Measurements from ENCODE around the gene SLC2A4RG.
"Not testable (repeated sequence)": the region's sequence is repeated elsewhere in the genome, so short reads cannot be mapped to it uniquely, and the experiment has no call there.

Gene SLC2A4RG

DNA sequence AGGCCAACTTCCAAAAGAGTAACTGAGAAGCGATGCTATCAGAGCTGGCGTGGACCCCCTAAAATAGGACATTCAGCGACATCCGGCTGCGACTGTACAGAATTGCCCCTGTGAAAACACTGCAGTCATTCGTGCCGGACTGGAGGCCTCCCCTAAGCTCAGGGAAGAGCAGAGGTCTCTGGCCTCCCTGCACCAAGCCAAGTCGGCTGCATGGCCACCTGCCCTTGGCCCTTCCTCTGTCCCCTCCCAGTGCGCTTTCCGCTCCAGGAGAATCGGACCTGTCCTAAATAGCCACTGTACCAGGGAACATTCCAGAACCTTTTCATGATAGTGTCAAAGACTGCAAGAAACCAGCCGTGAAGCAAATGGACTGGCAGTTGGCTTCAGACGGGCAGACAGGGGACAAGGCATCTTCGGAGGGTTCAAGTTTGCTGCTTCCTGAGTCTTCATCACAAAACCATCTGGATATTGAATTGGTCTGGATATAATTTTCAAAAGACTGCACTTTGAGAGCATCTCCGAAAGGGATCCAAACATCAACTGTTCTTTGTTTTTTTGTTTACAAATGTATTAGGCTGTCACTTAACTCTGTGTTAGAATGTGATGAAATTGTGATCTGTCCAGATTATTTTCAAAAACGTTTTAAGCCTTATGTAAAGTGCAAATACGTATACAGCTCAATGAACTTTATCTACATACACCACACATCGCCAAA lies 16.5 kb downstream of the SLC2A4RG start:
- no peak for DNase-seq (ENCODE audit: low read depth)

DNA sequence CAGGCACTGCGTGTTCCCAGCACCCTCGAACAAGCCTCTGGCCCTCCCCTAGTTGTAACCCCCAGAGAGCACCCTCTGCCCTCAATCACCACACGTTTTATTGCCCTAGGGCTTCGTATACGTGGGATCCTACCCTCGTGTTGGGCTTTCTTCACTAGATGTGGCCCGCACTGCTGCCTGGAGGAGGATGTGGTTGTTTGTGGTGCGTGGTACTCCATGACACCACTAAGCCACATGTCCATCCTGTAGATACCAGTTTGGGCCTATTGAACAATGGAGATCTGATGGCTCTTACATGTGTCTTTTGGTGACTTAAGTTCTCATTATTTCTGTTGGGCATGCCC lies 17.0 kb downstream of the SLC2A4RG start:
- DNase-seq (ENCODE audit: low read depth) = no peak

DNA sequence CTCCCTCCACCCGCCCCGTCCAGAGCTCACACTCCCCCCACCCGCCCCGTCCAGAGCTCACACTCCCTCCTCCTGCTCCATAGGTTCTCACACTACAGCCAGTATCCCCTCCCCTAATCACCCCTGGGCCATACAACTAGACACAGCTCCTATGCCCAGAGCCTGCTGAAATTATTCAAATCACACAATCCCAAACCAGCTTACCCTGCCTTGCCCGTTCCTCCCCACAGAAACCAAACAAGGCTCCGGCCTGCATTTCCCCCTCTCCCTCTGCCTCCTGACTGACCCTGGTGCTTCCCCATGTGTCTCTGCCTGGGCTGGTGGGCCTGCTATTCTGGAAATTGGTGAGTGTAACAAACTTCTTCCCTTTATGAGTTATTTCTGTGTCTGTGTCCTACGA lies 18.6 kb downstream of the SLC2A4RG start:
- DNase-seq (ENCODE audit: low read depth) = no peak

GRCh38 chr20:63759377-63759901 lies 19.9 kb downstream of the SLC2A4RG start:
- DNase-seq (ENCODE audit: low read depth) = no peak

DNA sequence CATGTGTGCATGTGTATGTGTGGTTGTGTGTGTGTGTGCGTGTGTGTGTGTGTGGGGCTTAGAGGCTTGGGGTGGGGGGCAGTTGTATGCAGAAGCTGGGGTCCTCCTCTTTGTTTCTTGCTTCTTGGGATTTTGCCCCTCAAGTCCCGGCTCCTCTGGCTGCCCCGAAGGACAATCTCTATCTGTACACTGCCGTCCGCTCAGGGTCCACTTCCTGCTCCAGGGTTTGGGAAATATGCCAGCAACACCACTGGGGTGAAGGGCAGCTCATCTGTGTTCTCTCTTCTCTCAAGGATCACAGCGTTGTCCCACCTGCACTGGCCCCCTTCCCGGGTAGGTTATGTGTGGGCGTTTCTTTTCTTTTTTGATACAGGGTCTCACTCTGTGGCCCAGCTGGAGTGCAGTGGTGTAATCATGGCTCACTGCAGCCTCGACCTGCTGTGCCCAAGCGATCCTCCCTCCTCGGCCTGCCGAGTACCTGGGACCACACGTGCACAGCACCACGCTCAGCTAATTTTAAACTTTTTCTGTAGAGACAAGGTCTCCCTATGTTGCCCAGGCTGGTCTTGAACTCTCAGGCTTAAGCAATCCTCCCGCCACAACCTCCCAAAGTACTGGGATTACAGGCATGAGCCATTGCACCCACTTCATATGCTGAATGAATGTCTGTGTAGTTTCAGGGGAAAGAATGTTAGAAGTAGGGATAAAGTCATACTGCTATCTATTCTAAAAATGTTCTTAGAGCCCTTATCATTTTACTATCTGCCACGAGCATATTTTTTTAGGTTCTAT lies 25.7 kb downstream of the SLC2A4RG start:
- no peak for DNase-seq (ENCODE audit: low read depth)

DNA sequence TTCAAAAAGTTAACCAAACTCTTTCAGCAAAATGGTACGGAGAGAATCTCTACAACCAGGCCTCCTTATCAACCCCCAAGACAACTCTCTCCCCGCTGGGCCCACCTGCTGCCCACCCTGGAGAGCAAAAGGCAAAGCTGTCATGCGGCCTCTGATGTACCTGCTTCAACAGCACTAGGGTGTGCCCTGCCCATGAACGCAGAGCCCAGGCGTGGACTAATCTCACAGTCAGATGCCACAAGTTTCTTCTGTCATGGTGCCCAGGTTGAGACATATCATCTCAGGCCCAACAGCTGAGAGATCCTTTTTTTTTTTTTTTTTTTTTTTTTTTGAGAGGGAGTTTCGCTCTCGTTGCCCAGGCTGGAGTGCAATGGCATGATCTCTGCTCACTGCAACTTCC lies 26.3 kb downstream of the SLC2A4RG start:
- no peak for DNase-seq (ENCODE audit: low read depth)

DNA sequence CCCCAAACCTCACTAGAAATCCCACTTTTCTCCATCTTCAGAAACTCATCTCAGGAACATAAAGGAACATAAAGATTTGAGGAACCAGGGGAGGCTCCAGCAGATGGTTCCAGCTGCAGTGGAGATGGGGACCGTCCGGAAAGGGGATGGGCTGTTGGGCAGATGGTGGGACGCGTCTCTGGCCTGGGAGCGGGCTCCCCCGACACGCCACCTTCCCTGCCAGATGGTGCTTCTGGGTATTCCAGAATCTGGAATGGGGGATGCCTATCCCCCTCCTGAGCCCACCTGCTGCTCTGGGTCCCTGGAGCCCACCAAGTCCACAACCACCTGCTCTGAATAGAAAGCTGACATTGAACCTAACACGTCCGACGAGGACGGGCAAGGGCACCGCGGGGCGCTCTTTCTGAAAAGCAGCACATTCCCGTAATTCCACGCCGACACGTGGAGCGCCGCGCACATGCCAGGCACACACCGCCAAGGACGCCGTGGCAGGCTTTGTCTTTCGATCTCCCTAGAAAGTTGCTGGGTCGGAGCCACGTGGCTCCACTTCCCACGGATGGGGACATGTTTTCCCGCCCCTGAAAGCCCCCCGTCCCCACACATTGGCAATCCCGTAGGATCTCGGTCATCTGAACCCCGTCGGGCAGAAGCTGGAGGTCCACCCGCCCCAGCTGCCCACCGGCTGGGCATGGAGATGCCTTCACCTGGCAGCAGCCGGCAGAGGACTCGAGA lies 27.3 kb downstream of the SLC2A4RG start:
- no peak for DNase-seq (ENCODE audit: low read depth)

GRCh38 chr20:63767456-63767855 lies 27.9 kb downstream of the SLC2A4RG start:
- no peak for DNase-seq (ENCODE audit: low read depth)

DNA sequence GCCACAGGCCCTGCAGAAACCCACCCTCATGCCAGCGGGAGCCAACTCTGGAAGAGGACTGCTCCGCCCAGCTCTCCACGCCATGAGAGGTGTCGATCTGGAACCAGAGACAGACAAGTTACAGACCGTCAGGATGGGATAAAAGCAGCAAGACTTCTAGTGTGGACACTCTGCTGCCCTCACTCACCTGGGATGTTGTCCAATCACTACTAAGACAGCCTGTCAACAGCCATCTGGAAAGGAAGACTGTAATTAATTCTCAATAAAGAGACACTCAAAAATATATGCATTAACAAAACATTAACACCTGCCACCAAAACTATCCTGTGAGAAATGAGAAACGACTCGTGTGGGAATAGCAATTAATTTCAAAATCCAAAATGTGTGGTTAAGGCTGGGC lies 28.3 kb downstream of the SLC2A4RG start:
- no peak for DNase-seq (ENCODE audit: low read depth)

DNA sequence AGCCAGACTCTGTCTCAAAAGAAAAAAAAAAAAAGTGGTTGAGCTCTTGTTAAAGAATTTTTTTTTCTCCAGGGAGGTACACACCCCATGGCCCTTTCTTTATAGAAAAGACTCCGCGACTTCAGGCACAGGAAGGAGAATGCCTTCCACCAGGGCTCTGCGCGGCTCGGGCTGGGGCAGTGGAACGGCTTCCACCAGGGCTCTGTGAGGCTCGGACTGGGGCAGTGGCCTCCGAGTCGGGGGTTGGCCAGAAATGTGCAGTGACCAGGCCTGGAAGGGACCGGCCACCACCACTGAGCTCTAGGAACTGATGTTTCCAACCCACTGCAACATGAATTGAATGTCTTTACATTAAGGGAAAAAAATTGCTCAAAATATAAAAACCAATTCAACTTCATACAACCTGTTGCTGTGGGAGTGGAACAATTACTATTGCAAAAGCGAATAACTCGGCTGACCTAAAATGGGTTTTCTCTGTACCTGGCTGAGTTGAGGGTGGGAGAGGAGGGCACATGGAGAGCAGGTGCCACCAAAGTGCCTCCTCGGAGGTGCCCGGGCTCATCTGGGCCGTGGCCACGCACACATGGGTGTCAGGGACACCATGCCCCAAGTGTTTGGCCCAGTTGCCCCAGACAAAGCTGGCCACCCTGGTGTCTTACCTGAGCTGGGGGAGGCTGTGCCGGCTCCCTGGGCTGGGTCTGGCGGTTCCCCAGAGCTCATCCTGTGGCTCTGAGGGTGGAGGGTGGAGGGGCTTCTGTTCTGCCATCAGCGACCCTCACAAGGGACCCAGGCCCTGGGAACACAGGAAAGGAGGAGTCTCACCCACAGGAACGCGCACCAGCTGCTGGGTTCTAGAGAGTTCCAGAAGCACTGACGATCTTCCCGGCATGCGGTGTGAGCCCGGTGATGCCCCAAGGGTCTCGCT lies 29.3 kb downstream of the SLC2A4RG start:
- DNase-seq (ENCODE audit: low read depth) = no peak

GRCh38 chr20:63769891-63770474 lies 30.4 kb downstream of the SLC2A4RG start:
- DNase-seq (ENCODE audit: low read depth) = no peak

DNA sequence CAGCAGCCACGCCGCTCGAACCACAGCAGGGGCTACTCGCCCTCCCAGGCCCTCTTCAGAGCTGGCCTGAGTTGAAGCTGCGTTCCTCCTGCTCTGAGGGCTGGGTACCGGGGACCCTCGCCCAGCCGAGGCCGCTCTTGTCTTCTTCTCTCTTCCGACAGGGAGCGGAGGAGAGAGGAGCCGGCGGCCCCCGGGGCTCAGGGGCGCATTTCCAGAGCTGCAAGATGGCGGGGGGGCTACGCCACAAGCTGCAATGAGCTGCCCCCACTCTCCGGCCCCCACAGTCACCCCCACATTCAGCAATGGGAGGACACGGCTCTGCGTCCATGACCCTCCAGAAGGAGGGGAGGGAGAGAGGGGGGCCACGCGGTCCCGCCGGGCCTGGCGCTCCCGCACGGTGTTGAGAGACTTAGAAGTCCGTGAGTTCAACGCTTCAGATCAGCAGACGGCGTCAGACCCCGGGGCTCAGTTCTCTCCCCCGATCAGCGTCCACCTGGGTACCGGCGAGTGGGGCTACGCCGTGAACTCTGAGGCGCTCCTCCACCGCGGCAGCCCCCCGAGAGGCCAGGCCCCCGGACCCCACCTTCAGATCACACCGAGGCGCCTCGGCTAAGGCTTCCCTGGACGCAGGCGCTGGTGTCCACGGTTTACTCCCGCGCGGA lies 31.6 kb downstream of the SLC2A4RG start:
- DNase-seq (ENCODE audit: low read depth) = no peak

GRCh38 chr20:63772781-63773518 lies 33.4 kb downstream of the SLC2A4RG start:
- DNase-seq (ENCODE audit: low read depth) = no peak

GRCh38 chr20:63773571-63774241 lies 34.1 kb downstream of the SLC2A4RG start:
- DNase-seq (ENCODE audit: low read depth) = no peak

DNA sequence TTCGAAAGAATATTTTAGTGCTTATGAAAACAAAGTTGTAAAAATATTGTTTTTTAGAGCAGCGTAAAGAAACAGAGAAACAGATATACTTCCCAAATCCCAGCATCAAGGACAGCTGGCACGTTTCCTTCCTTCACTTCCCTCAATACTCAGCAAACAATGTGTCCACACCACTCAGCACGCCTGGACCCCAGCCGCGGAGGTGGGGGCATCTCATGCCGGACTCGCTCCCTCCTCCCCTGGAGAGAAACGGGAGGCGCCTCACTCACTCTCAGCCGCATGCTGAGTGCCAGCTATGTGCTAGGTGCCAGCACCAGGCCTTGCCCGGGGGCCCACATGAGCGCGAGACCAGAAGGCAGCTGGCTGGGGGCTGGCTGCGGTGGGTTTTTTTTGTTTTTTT lies 34.7 kb downstream of the SLC2A4RG start:
- no peak for DNase-seq (ENCODE audit: low read depth)

GRCh38 chr20:63775096-63775978 lies 35.8 kb downstream of the SLC2A4RG start:
- no peak for DNase-seq (ENCODE audit: low read depth)

- DNase-seq (ENCODE audit: low read depth) = not testable (repeated sequence)
Observed at GRCh38 chr20:63776875-63777274, 37.3 kb downstream of the SLC2A4RG start.

DNA sequence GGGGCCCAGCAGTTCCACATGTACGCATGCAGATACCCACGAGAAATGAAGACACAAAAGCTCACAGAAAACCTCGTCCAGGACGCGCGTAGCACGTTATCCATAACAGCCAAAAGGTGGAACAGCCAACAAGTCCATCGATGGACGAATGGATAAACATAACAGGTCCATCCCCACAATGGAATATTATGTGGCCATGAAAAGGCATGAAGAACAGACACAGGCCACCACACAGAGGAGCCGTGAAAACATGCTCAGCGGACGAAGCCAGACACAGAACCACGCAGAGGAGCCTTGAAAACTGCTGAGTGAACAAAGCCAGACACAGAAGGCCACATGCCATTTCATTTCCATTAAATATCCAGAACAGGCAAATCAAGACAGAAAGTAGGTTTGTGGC lies 38.0 kb downstream of the SLC2A4RG start:
- no peak for DNase-seq (ENCODE audit: low read depth)

Measured in activated T-helper 1 cell treated with Interleukin-2 at 50 U/mL for 16 hours (primary cell).